GM19099 (cell line): Measurements from ENCODE around the gene ACOX2.

Source experiments
- POLR2A ChIP-seq: IDR thresholded peaks from 3 replicates; pipeline ENCODE4 v1.6.1; 2011; ENCODE audit warnings: low read depth; ENCODE audit not compliant: insufficient read length; ENCODE audit errors: extremely low read depth

ACOX2 gene

GRCh38 chr3:58507356-58508078 is 29.5 kb downstream of the ACOX2 start:
- TF ChIP-seq POLR2A = no peak

DNA sequence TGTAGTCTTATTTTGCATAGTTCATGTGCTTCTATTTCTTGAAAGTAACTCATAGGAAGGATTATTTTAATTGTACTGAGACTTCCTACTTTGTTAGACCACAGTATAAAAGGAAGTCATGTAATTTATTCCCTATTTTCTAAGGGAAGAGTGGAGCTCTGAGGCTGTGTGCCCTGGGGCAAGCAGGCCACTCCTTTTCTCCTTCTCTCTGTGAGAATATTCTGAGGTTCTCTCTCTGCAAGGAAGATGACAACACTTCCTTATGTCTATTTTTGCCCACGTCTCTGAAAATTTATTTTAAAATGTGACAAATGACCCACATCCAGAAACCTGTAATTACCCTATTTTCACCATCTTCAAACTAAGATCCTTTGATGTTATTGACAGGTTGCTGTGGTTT is 34.1 kb downstream of the ACOX2 start:
- no peak for TF ChIP-seq POLR2A

GRCh38 chr3:58497097-58497496 is 39.9 kb downstream of the ACOX2 start:
- no peak for TF ChIP-seq POLR2A

- no peak for TF ChIP-seq POLR2A
These were observed 40.7 kb downstream of the ACOX2 start for GRCh38 chr3:58496206-58496857.

- no peak for TF ChIP-seq POLR2A
These were observed 41.9 kb downstream of the ACOX2 start for GRCh38 chr3:58495101-58495500.

- no peak for TF ChIP-seq POLR2A
These were observed 42.9 kb downstream of the ACOX2 start for GRCh38 chr3:58494107-58494506.

- no peak for TF ChIP-seq POLR2A
These were observed 44.5 kb downstream of the ACOX2 start for GRCh38 chr3:58492494-58492905.

GRCh38 chr3:58491506-58492402 is 45.2 kb downstream of the ACOX2 start, which contains the start of gene KCTD6:
Gene KCTD6 (plus strand): TSS chr3:58492096. CDS start chr3:58498756, 6,660 bp downstream.
- peak; percentile 49 for TF ChIP-seq POLR2A

DNA sequence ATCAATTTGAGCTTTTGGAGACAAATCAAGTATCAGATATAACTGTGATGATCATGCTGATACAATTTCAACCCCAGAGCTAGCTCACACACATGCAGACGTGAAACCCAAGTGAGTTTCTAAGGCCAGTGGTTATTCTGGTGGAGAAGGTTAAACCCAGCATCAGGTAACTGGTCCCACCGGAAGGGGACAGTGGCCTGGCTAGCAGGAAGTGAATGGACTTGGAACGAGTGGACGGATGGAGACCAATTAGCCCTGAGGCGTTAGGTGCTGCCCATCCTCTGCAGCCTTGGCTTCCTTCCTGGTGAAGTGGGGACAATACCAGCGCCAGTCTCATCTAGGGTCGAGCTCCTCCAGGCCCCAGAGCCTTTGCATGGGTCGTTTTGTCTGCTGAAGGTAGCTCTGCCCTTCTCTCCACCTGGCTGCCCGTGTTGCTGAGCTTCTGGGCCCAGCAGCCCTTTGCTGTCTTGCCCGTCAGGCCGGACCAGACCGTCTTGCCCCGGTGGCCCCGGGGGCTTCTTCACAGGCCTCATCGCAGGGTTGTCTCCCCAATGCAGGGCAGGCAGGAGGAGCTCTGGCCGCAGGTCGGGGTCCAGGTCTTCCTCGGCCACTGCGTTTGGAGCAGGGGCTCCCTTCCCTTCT is 46.0 kb downstream of the ACOX2 start:
- no peak for TF ChIP-seq POLR2A

DNA sequence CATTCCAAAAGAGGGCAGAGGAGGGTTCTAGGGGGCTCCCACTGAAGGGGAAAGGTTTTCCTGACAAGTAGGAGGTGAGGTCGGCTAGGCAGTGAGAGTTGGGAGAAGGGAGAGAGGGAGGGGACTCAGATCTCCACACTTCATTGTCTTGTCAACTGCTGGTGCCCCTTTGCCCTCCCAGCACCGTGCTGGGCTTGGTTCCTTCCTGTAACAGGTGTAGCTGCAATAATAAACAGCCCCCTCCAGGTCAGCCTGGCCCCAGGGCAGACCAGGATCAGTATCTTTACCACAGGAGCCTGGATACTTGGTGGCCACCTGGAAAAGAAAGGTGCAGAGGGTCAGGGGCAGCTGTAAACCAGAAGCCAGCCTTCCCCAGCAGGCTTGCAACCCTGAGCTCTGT is 48.0 kb downstream of the ACOX2 start:
- no peak for TF ChIP-seq POLR2A

DNA sequence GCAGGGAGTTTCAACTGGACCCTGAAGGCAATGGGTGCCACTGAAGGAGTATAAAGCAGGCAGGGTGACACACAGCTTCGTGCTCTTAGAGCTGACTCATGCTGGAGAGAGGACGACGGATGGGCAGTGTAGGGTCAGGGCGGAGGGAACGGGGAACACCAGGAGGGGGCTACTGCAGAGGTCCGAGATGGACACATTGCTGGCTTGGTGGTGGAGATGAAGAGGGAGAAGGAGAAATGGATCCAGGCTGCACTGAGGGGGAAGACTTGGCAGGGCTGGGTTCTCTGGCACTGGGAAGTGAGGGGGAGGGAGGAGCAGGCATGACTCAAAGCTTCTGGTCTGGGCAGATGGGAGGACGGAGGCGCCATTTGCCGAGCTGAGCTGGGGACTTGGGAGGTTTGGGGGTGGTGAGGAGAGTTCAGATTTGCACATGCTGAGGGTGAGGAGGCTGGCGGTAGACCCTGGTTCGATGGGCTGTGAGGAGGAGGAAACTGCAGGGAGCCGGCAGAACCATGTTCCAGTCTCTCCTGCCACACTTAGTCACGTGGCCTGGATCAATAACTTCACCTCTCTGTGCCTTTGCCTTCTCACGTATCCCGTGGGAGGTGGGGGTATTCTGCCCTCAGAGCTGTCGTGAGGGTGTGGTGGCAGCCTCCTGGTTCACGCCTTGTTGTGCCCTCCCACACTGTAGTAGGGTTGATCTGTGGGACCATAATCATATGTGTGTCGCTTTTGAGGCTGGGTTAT is 49.7 kb downstream of the ACOX2 start:
- no peak for TF ChIP-seq POLR2A

DNA sequence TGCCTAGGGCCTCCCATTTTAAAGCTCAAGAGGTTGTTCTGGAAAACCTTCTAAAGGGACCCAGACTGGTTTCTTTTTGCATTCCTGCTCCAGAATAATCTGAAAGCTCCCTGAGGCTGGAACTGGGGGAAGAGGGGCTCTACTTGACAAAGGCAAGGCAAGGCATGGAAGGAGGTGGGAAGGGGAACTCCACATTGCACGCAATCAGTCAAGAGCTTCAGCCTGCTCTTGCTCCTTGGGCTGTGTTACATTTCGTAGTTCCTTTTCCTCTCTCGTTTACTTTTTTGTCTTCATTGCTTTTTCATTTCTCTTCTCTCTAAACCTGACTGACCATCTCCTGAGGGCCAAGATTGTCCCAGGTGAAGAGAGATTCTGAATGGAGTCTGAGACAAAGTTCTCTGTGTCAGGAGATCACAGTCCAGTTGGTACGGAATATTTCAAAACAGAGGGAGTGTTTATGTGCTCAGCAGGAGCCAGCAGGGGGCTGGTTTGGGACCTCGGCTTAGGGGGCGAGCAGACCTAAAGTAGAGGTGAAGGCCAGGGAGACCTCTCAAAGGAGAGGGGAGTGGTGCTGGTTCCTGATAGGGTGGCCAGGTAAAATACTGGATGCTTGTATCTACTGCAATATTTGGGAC is 51.1 kb downstream of the ACOX2 start:
- TF ChIP-seq POLR2A = no peak

DNA sequence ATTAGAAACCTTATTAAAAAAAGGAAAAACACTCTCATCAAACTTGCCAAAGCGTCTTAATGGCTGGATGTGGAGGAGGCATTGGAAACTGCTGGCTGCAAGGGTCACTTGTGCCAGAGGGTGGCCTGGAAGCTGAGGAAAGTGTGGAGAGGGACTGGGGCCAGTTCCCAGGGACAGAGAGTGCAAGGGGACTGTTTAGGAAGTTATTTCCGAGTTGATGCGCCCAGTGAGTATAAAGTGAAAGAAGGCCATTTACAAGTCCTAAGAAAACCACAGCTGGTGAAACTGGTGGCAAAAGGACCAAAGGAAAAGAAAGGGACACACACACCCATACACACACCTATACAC is 52.3 kb downstream of the ACOX2 start:
- TF ChIP-seq POLR2A = no peak

DNA sequence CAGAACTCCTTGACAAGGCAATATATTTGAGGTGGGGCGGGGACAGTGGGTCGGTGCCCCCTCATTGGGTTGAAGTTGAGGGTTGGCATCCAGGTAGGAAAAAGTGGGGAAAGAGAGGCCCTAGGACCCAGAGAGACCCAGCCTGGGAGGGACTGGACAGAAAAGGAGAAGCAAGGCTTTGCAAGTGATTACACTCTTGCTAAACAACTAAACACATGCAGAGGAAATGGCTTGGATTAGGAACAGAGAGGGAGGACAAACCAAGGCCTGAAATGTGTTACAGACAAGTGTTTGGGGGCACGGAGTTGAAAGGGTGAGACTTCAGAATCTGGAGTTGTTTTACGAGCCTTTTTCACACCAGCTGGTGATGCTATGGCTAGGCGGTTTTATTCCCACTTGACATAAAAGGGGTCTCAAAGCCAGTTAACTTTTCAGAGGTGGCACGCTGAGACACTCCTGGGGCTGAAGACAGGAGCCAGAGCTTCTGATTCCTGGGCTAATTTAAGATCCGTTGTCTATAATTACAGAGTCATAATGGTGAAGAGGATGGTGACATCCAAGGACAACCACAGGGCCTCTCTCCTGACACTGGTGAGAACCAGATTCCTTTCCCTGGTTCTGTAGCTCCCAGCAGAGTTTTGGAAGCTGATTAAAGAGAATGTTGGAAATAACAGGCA is 52.8 kb downstream of the ACOX2 start:
- no peak for TF ChIP-seq POLR2A
